Adrenal gland (tissue), 5 donors: ENCODE data around the gene FBXO8.

Source experiments
- POLR2A ChIP-seq, 2 donors: fragments of 450-650 bp; IDR thresholded peaks; one replicate each; pipeline ENCODE4 v1.6.1; 2017; ENCODE audit warnings: antibody characterized with exemption in 2 of 2, mild to moderate bottlenecking in 2 of 2, moderate library complexity in 1 of 2
- TF ChIP-seq, protein P1 (sequence below), 6 experiments: fragments of 450-650 bp in 4 of 6; fragments of 200-600 bp in 2 of 6; sonication (generic) in 1 of 6; IDR thresholded peaks; 1 replicate in 5 of 6; 2 replicates in 1 of 6; pipeline versions ENCODE4 v1.5.1 to v1.8.0; 2016 to 2021; ENCODE audit warnings: antibody characterized with exemption in 6 of 6, mild to moderate bottlenecking in 2 of 6, moderate library complexity in 1 of 6
- donor health status: DM: no; HTN: no; CAD: no.

DNA sequence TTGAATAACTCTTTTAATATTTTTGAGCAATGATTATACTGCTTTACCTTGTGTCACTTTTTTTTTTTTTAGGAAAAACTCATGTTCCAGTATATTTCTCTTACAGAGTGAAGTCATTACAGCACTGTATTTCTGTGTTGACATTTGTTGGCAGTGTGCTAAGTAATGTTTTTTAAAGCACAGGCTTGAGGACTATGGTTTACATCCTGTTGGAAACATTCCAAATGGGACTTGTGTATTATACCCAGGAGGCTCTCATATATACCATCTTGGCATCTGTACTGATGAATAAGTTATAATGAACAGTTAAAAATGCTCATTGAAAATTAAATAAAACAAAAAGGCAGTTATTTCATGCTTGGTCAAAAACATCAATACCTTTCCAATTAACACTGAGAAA, 34.1 kb upstream of the FBXO8 start:
- TF ChIP-seq, protein P1, sequence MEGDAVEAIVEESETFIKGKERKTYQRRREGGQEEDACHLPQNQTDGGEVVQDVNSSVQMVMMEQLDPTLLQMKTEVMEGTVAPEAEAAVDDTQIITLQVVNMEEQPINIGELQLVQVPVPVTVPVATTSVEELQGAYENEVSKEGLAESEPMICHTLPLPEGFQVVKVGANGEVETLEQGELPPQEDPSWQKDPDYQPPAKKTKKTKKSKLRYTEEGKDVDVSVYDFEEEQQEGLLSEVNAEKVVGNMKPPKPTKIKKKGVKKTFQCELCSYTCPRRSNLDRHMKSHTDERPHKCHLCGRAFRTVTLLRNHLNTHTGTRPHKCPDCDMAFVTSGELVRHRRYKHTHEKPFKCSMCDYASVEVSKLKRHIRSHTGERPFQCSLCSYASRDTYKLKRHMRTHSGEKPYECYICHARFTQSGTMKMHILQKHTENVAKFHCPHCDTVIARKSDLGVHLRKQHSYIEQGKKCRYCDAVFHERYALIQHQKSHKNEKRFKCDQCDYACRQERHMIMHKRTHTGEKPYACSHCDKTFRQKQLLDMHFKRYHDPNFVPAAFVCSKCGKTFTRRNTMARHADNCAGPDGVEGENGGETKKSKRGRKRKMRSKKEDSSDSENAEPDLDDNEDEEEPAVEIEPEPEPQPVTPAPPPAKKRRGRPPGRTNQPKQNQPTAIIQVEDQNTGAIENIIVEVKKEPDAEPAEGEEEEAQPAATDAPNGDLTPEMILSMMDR (IDR thresholded peaks at IDR 0.05): no peak
- no peak for TF ChIP-seq POLR2A (IDR thresholded peaks at IDR 0.05)
